ES-I3 (cell line): ENCODE data around the gene GNB1.
A peak's percentile ranks its signal among the peaks of the same experiment; 100 is the strongest.
"Not testable (repeated sequence)": the region's sequence is repeated elsewhere in the genome, so short reads cannot be mapped to it uniquely, and the experiment has no call there.

Source experiments
- H3K36me3 ChIP-seq: 2 replicates; pipeline ENCODE4 v1.6.1; 2013; ENCODE audit warnings: mild to moderate bottlenecking, low read length, control low read depth, moderate library complexity; ENCODE audit not compliant: insufficient read depth
- H3K4me1 ChIP-seq: 2 replicates; pipeline ENCODE4 v1.6.1; 2013; ENCODE audit warnings: mild to moderate bottlenecking, control low read depth, low read length; ENCODE audit not compliant: insufficient read depth
- H3K9ac ChIP-seq: 2 replicates; pipeline ENCODE4 v1.6.1; 2013; ENCODE audit warnings: low read depth, mild to moderate bottlenecking, low read length, moderate library complexity
- H3K9me3 ChIP-seq: 2 replicates; pipeline ENCODE4 v1.6.1; 2013; ENCODE audit warnings: mild to moderate bottlenecking, low read length, moderate library complexity; ENCODE audit not compliant: control insufficient read depth, insufficient read depth

The GNB1 gene

DNA sequence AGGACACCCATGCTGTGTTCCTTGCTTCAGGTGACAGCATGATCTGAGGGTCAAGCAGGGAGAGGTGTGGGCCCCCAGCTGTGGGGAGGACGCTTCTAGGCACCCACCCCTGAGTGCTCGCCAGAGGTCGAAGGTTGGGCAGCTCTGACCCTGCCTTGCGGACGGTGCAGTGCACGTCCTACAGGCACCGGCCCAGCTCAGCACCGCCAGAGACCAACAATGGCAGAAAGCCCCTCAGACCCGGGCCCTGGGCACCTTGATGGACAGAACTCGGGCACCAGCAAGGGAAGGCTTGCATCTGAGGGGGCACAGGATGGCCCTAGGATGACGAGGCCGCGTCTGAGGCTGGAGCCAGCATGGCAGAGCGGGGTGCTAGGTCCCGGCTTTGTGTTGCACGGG lies 137.3 kb downstream of the GNB1 start:
- Histone ChIP-seq H3K4me1 (no peaks in the 10 kb centered on the region), H3K36me3 (peaks cover 5% of the 10 kb centered on the region; the same call in 1 of the 2 replicates), H3K9ac (no peak overlapping the region), H3K9me3 (no peaks in the 10 kb centered on the region)

DNA sequence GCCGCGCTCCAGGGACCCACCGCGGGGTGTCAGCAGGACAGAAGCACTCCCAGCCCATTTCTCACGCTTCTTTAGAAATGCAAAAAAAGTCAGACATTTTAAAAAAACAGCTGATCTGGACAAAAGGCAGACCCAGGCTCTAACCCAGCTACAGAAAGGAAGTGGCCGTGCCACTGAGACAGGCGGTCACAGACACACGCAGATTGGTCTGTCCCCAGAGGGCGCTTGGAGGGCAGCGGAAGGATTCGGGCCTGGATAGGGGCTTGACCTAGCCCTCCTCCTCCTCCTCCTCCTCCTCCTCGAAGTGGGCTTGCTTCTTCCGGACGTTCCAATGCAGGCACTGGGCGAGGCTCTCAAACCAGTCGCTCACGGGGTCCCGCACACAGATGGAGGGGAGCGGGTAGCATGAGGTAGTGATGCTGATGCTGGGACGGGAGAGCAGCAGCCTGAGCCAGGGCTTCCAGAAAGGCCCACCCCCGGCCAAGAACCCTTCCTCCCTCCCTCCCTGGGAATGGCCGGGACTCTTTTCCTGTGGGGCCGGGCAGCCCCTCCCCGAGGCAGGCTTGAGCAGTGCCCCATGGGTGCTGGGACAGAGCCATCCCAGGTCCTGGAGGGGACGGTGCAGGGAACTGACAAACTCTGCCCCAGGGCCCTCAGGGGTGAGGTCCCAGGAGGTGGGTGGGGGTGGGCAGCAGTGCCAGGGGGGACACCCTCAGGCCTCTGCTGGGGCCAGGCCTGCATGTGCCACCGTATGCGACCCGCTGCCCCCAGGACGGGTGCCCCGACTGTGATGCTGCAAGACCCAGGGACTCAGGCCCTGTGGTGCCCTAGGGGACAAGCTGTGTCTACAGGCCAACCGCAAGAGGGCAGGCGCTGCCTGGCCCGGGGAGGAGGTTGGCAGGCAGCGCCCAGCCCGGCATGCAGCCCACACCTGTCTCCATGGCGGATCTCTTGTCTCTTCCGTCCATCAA lies 138.0 kb downstream of the GNB1 start:
- Histone ChIP-seq H3K9ac (no peak overlapping the region), H3K4me1 (no peaks in the 10 kb centered on the region), H3K9me3 (no peaks in the 10 kb centered on the region), H3K36me3 (peaks cover 5% of the 10 kb centered on the region; the same call in 1 of the 2 replicates)

DNA sequence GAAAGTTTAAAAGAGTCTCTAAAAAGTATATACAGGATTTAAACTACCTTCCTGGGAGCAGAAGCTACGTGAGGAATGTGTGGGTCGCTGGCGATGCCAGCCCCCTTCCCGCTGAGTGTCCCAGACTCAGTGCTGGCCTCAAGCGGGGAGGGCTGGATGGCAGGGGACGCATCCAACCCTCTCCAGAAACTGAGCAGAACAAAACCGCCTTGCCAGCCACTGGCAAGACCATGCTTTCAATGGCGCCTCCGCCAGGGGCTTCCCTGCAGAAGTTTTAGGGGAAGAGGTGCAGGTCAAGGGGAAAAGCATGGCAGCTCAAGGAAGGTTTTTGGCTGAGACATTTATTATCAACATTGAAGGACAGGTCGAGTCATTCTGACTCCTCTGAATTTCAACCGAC lies 138.7 kb downstream of the GNB1 start:
- Histone ChIP-seq H3K4me1 (no peaks in the 10 kb centered on the region), H3K9ac (no peak overlapping the region), H3K9me3 (no peaks in the 10 kb centered on the region), H3K36me3 (peaks cover 5% of the 10 kb centered on the region; the same call in 1 of the 2 replicates)

DNA sequence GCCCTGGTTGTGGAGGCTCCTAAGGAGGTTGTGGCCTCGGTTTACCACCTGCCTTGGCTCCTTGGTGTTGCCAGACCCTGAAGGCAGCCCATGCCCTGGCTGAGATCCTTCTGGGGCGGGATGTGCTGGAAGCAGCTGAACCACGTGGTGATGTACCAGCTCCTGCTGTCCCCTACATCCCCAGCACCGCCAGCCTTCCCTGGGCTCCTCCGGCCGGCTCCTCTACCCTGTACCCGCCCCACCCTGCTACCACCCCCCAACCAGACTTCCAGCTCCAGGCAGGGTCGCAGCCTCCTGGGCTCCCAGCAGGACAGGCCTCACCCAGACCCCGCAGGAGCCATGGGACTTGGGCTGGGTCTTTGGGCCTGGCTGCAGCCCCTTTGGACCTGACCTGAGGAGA lies 140.9 kb downstream of the GNB1 start:
- H3K9me3 ChIP-seq, H3K9ac ChIP-seq: not testable (repeated sequence)

DNA sequence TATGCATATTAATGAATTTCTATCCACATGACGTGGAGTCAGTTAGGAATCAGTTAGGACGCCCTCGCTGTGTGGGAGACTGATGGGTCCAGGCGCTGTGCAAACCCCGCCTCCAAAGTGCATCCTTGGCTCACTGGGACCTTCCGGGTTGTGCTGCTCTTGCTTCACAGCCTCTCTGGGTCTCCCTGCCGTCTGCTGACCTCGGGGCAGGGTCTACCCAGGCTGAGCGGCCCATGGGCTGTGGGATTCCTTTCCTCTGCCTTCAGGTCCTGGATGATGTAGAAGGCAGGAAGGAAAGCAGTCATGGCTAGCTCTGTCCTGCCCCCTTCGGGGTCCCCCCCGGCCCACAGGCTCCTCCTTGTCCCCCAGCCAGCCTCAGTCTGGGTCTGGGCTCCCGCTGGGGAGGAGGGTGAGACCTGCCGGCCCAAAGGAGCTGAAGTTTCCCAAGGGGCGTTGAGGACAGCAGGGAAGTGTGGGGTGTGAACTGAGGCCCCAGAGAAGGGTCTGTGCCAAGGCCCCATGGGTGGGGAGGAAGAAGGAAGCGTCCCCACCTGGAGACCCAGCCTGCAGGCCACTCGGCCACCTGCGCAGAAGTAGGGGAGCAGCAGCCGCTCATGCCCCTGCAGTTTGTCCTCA lies 142.1 kb downstream of the GNB1 start:
- Histone ChIP-seq H3K9me3 (no peaks in the 10 kb centered on the region), H3K36me3 (no peaks in the 10 kb centered on the region), H3K4me1 (no peaks in the 10 kb centered on the region), H3K9ac (no peak overlapping the region)

More for the DNA sequence above, 140.9 kb downstream of the GNB1 start:
- H3K36me3 ChIP-seq, H3K4me1 ChIP-seq: not testable (repeated sequence)

DNA sequence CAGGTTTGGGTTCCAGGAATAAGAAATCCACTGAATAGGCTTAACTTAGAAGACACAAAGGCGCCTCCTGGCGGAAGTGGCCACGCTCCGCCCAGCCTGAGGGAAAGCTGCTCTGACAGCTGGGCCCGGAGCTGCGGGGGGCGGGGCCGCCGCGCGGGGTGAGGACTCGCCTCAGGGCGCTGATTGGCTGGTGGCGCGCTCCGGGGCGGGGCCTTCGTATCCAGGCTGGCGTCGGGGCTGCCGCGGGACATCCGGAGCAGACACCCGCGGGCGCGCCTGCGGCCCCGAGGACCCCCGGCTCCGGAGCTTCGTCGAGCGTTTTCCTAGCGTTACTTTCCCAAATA lies 144.3 kb downstream of the GNB1 start:
- not testable (repeated sequence) for H3K9ac ChIP-seq, H3K9me3 ChIP-seq, H3K4me1 ChIP-seq, H3K36me3 ChIP-seq

DNA sequence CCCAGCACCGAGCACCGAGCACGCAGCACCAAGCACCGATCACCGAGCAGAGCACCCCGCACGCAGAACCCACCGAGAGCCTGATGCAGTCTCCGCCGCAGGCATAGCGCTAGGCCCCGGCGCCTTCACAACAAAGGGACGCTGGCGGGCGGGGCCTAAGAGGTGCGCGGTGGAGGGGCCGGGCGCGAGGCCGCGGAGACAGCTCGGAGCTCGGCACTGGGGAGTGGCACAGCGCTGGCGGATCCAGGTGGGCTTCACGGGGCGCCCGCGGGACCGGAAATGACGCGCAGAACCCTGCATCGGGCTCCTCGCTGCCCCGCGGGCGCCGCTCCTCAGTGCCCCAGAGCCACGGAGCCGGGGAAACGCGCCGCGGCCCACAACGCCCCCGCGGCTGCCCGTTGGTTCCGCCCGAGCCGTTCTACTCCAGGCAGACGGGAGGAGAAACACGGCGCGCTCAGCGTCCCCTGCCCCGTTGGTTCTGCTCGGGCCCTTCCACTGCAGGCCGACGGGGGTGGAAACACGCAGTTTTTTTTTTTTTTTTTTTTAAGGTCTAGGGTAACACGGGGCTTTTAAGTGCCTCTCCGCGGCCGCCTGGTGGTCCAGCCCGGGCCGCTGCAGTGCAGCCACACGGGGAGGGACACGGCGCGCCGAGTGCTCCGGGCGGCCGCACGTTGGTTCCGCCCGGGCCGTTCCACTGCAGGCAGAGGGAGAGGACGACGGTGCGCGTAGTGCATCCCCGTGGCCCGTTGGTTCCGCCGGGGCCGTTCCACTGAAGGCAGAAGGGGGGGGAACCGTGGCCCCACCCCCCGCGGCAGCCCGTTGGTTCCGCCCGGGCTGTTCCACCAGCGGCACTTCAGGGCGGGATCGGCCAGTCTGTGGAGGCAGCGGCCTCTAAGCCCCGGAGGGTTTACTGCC lies 145.0 kb downstream of the GNB1 start:
- H3K9me3 ChIP-seq, H3K36me3 ChIP-seq, H3K4me1 ChIP-seq: not testable (repeated sequence)
- H3K9ac ChIP-seq, result peak overlapping the region; percentile 33; the same call in 1 of the 2 replicates

DNA sequence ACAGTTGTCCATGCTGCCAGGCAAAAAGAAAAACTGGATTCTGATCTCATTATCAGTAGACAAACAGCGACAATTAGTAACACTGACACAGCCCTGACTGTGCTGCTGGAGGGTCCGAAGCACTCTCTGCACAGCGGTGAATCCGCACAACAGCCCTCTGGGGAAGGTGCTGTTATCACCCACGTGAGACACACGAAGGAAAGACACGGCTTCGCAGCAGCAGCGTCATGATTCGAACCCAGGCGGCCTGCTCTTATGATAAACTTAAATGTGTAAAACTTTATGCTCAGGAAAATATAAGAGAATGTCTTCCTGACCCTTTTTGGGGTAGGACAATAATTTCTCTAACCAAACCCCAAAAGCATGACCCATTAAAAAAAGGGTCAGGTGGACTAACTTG lies 148.4 kb downstream of the GNB1 start:
- H3K9me3 ChIP-seq, H3K36me3 ChIP-seq, H3K9ac ChIP-seq, H3K4me1 ChIP-seq: not testable (repeated sequence)

DNA sequence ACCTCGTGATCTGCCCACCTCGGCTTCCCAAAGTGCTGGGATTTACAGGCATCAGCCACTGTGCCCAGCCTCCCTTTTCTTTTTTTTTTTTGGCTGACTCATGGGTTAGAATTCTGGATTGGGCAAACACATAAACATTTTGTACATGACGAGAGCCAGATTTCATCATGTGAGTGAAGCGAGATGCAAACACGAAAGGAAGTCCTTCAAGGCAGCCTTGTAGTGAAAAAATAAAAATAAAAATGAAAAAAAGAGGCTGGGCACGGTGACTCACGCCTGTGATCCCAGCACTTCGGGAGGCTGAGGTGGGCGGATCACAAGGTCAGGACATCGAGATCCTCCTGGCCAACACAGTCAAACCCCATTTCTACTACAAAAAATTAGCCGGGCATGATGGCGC lies 149.9 kb downstream of the GNB1 start:
- not testable (repeated sequence) for H3K36me3 ChIP-seq, H3K9me3 ChIP-seq, H3K9ac ChIP-seq, H3K4me1 ChIP-seq

DNA sequence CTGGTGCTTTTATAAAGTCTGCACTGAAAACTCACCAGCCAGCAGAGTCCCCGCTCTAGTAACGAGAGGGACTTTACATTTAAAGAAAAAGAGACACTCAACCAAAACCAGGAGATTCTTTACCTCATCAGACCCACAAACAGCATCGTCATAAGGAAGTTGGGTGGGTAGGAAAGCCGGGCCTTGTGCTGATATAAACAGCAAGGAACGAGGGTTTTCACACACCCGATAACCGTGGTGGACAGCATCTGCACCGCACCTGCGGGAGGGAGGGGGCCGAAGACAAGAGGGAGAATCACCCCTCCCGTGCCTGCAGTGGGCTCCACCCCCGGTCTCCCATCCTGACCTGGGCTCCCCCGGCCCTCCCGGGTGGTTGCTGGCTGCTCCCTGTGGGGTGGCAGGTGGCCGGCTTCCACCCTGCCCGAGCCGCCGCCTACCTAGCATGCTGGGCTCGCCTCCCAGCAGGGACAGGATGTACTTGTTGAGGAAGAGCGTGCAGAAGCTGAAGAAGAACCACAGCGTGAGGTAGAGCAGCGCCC lies 152.0 kb downstream of the GNB1 start:
- not testable (repeated sequence) for H3K4me1 ChIP-seq, H3K36me3 ChIP-seq, H3K9ac ChIP-seq, H3K9me3 ChIP-seq

DNA sequence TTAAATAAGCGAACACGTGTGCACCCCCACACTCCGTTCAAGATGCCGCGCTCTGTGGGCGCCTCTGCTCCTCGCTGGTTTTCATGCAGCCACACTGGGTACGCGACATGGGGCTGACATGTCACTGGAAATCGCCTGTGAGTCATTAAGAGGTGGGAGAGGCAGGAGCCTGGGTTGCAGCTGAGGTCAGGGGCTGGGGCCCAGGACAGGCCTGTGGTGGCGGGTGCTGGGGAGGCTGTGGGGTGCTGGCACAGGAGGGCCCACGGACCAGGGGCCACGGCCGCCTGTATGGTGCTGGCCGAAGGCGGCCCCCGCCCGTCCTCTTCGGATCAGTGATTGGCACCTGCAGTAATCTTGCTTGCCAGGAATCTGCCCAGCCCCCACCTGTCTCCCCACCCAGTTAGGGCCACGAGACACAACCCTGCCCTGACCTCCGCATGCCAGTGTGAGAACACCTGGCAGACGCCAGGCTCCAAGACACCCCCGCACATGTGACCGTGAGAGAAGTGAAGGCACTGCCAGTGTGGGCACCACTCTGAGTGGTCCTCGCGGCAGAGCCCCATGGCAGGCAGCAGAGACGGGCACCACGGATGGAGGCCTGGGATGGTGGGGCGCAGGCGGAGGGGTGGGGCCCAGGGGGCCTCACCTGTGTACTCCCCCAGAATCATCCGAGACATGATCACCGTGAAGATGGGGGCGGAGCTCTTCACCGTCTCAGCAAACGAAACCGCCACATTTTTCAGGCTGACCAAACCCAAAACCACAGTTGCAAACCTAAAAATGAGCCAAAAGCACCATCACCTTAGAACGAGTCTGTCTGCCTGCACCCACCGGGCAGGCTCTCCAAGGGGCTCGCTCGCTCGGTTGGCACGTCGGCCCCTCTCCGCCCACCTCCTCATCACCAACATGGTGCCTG lies 153.0 kb downstream of the GNB1 start:
- not testable (repeated sequence) for H3K9ac ChIP-seq, H3K36me3 ChIP-seq, H3K4me1 ChIP-seq, H3K9me3 ChIP-seq
